ENCODE results near the gene USP40. TPM values are rescaled to one million over a fixed set of nuclear protein-coding genes. Genes with fewer than 3 reads are reported as not detected.
A peak's percentile ranks its signal among the peaks of the same experiment; 100 is the strongest.

Gene USP40
- total RNA-seq, 1 experiment from 2014 or later: 20.4 TPM

- no peak for DNase-seq (ENCODE audit: low spot score)
Measured at GRCh38 chr2:233563663-233564430, 2.7 kb downstream of the USP40 start.

GRCh38 chr2:233556881-233557736, 9.5 kb downstream of the USP40 start:
- peak; percentile 82 for DNase-seq (ENCODE audit: low spot score)

GRCh38 chr2:233553366-233553765, 13.2 kb downstream of the USP40 start:
- no peak for DNase-seq (ENCODE audit: low spot score)

GRCh38 chr2:233551491-233551890, 15.1 kb downstream of the USP40 start:
- DNase-seq (ENCODE audit: low spot score): peak; percentile 89

GRCh38 chr2:233546774-233547173, 19.8 kb downstream of the USP40 start:
- no peak for DNase-seq (ENCODE audit: low spot score)

- no peak for DNase-seq (ENCODE audit: low spot score)
Measured at GRCh38 chr2:233546101-233546500, 20.5 kb downstream of the USP40 start.

GRCh38 chr2:233544200-233544610, 22.4 kb downstream of the USP40 start:
- no peak for DNase-seq (ENCODE audit: low spot score)

GRCh38 chr2:233542507-233542906, 24.1 kb downstream of the USP40 start:
- DNase-seq (ENCODE audit: low spot score): no peak

GRCh38 chr2:233538741-233539140, 27.8 kb downstream of the USP40 start:
- DNase-seq (ENCODE audit: low spot score): no peak

GRCh38 chr2:233535271-233535670, 31.3 kb downstream of the USP40 start:
- DNase-seq (ENCODE audit: low spot score): no peak

- DNase-seq (ENCODE audit: low spot score): no peak
Measured at GRCh38 chr2:233532971-233533370, 33.6 kb downstream of the USP40 start.

- no peak for DNase-seq (ENCODE audit: low spot score)
Measured at GRCh38 chr2:233531955-233532354, 34.6 kb downstream of the USP40 start.

- no peak for DNase-seq (ENCODE audit: low spot score)
Measured at GRCh38 chr2:233530381-233530780, 36.2 kb downstream of the USP40 start.

GRCh38 chr2:233528182-233528581, 38.4 kb downstream of the USP40 start:
- no peak for DNase-seq (ENCODE audit: low spot score)

GRCh38 chr2:233525791-233526190, 40.8 kb downstream of the USP40 start:
- DNase-seq (ENCODE audit: low spot score): no peak

- peak; percentile 12 for DNase-seq (ENCODE audit: low spot score)
Measured at GRCh38 chr2:233519787-233520611, 46.6 kb downstream of the USP40 start.

- peak; percentile 38 for DNase-seq (ENCODE audit: low spot score)
Measured at GRCh38 chr2:233513953-233514655, 52.5 kb downstream of the USP40 start.

- no peak for DNase-seq (ENCODE audit: low spot score)
Measured at GRCh38 chr2:233503947-233504637, 62.5 kb downstream of the USP40 start.

- no peak for DNase-seq (ENCODE audit: low spot score)
Measured at GRCh38 chr2:233503481-233503880, 63.1 kb downstream of the USP40 start.
